GM12875 (cell line): ENCODE results near the gene EPG5.
"Not testable (repeated sequence)": the region's sequence is repeated elsewhere in the genome, so short reads cannot be mapped to it uniquely, and the experiment has no call there.

Source experiments
- H3K4me3 ChIP-seq: one replicate; pipeline ENCODE4 v1.5.1; 2011; ENCODE audit warnings: low read depth, low read length, control low read depth
- TF ChIP-seq, protein P1 (sequence below): IDR thresholded peaks from 2 replicates; pipeline ENCODE4 v1.5.1; 2011; ENCODE audit warnings: low read depth, mild to moderate bottlenecking, control low read depth, inconsistent platforms, low read length, moderate library complexity, borderline replicate concordance; ENCODE audit not compliant: insufficient read depth

Gene EPG5

DNA sequence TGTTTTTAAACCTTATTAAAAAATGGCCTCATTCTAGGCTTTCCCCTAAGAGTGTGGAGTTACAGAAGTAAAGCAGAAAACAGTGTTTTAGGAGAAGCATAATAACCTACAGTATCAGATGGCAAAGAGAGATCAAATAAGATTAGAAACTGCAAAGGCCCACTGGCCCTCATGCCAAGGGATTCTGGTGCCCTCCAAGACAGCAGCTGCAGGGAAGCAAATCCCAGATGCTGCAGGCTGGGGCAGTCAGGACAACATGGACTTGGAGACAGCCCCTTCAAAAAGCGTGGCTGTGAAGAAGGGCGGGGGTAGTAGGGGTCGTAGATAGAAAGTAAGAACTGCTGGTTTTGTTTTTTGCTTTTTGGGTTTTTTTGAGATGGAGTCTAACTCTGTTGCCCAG lies 28.3 kb upstream of the EPG5 start:
- H3K4me3 ChIP-seq, result no peak overlapping the region
- TF ChIP-seq, protein P1, sequence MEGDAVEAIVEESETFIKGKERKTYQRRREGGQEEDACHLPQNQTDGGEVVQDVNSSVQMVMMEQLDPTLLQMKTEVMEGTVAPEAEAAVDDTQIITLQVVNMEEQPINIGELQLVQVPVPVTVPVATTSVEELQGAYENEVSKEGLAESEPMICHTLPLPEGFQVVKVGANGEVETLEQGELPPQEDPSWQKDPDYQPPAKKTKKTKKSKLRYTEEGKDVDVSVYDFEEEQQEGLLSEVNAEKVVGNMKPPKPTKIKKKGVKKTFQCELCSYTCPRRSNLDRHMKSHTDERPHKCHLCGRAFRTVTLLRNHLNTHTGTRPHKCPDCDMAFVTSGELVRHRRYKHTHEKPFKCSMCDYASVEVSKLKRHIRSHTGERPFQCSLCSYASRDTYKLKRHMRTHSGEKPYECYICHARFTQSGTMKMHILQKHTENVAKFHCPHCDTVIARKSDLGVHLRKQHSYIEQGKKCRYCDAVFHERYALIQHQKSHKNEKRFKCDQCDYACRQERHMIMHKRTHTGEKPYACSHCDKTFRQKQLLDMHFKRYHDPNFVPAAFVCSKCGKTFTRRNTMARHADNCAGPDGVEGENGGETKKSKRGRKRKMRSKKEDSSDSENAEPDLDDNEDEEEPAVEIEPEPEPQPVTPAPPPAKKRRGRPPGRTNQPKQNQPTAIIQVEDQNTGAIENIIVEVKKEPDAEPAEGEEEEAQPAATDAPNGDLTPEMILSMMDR, result no peak

DNA sequence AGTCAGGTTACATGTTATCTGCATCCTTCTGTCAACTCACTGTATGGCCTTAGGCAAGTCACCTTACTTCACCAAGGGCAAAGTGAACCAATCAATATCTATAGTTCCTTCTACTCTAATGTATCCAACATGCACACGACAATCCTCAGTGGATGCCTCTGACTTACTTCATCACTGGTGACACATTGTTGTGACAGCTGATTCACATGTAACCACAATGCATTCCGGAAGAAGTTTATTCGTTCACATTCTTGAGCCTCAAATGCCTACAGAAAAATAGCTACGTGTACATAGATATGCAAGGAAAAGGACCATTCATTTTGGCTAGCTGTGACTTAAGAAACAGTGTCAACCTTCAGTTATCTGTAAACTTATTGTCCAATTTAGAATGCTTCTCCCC lies 26.3 kb upstream of the EPG5 start:
- TF ChIP-seq, protein P1, result no peak
- H3K4me3 ChIP-seq, result no peak overlapping the region

DNA sequence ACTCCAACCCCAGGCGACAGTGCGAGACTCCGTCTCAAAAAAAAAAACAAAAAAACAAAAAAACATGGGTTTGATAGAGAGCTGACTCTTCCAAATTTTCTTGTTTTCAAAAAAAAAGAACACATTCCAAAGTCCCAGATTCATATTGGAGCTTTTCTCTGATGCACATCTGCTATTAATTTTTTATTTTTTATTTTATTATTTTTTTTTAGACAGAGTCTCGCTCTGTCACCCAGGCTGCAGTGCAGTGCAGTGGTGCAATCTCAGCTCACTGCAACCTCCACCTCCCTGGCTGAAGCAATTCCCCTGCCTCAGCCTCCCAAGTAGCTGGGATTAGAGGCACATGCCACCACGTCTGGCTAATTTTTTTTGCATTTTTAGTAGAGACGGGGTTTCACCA lies 25.4 kb upstream of the EPG5 start:
- not testable (repeated sequence) for H3K4me3 ChIP-seq

DNA sequence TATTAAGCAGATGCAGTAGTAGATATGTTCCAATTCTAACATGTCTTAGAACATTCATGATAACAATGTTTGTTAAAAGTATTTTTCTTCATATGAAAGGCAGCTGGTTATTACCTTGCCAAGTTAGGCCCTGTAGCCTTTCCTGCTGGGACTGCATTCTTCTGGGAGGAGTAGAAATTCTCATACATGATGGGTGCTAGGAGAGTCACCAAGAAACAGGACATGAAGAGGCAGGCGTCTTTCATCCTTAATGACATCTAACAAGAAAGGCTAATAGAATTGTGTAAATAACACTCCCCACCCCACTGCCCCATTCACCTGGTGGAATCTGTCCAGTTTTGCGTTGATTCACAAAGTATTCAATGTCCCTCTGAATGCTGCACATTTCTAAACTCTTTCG lies 24.7 kb upstream of the EPG5 start:
- TF ChIP-seq, protein P1, result no peak
- no peak overlapping the region for H3K4me3 ChIP-seq

DNA sequence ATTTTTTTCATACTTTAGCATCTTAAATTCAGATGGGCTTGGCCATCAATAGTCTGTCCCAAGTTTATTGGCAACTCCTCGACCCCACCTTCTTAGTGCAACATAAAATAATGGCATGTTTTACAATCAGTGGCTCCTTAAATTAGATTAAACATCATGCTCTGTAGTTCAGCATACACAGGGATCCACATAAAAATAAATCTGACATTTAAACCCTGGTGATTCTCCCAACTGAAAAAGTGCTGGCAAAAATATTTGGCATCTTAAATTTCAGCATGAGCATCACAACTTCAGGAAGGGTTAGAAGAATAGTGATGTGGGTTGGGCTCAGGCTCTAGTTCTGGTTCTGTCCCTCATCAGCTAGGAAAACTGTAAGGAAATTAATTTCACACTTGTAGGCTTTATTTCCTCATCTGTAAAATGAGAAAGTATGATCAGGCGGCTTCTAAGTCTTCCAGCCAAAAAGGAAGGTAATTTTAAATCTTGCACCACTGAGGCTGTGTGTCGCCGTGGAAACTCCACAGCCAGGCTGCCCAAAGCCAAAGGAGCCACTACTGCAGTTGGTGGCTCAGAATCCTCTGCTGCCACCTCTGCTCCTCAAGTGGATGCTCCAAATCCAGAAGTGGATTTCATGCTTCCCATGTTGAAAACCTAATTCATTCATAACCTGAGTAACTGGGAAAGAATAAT lies 17.6 kb upstream of the EPG5 start:
- TF ChIP-seq, protein P1, result no peak
- no peak overlapping the region for H3K4me3 ChIP-seq

DNA sequence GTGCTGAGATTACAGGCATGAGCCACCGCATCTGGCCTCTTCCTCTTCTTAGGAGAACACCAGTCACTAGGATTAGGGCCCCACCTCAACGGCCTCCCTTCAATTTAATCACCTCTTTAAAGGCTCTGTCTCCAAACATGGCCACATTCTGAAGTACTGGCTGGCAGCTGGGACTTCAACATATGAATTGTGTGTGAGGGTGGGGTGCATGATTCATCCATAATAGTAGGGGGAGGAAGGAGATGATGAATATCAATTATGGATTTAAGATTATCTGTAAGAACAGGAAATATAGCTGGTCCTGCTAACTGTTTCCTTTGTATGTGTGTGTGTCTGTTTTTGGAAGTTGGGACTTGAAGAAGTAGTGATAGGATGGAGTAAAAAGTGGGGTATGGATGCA lies 14.7 kb upstream of the EPG5 start:
- H3K4me3 ChIP-seq, result no peak overlapping the region
- TF ChIP-seq, protein P1, result no peak

DNA sequence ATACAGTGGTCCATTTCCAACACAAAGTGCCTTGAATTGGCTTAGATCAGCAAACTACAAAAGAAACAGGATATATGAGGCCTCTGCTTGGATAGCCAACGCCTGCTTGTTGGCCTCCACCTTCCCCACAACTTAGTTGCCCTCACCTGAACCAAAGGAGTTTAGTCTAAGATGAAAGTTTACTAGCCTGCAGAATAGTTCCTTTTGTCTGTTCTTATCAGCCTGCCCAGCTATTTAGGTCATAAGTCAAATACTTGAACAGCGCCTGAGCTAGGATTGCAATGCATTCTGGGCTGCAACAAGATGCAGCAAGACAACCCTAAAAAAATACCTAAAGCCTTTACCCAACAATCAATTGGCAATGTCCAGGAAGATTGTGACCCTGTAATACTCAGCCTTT lies 13.1 kb upstream of the EPG5 start:
- H3K4me3 ChIP-seq, result no peak overlapping the region
- TF ChIP-seq, protein P1, result no peak
